Spleen (tissue), 11 donors: ENCODE results near the gene USP5. TPM values are rescaled to one million over a fixed set of nuclear protein-coding genes. Genes with fewer than 3 reads are reported as not detected.
A peak's percentile ranks its signal among the peaks of the same experiment; 100 is the strongest.

Source experiments
- DNase-seq: peaks from one replicate; pipeline ENCODE4 v3.0.0-alpha.2; 2020
- H3K27ac ChIP-seq, 8 donors: fragments of 200-600 bp; sonication (generic) in 7 of 8; 1 replicate in 4 of 8; 2 replicates in 4 of 8; pipeline versions ENCODE4 v1.5.0 to v1.8.0; 2016 to 2021; ENCODE audit warnings: inconsistent platforms in 4 of 8, mild to moderate bottlenecking in 4 of 8, moderate library complexity in 1 of 8
- H3K27me3 ChIP-seq, 7 donors: fragments of 200-600 bp; sonication (generic) in 6 of 7; replicated peaks in 1 of 7; 1 replicate in 4 of 7; 2 replicates in 3 of 7; pipeline versions ENCODE4 v1.5.0 to v1.8.0; 2016 to 2021; ENCODE audit warnings: inconsistent platforms in 3 of 7, mild to moderate bottlenecking in 1 of 7
- H3K36me3 ChIP-seq, 6 donors: fragments of 200-600 bp; sonication (generic) in 5 of 6; 1 replicate in 4 of 6; 2 replicates in 2 of 6; pipeline versions ENCODE4 v1.5.0 to v1.8.0; 2016 to 2021; ENCODE audit warnings: inconsistent platforms in 2 of 6
- H3K4me1 ChIP-seq, 6 donors: fragments of 200-600 bp; sonication (generic) in 5 of 6; 1 replicate in 3 of 6; 2 replicates in 3 of 6; pipeline versions ENCODE4 v1.5.0 to v1.8.0; 2016 to 2021; ENCODE audit warnings: inconsistent platforms in 3 of 6
- H3K4me3 ChIP-seq, 8 donors: fragments of 200-600 bp; sonication (generic) in 7 of 8; 1 replicate in 4 of 8; 2 replicates in 4 of 8; pipeline versions ENCODE4 v1.5.0 to v1.8.0; 2016 to 2021; ENCODE audit warnings: inconsistent platforms in 4 of 8, mild to moderate bottlenecking in 4 of 8, moderate library complexity in 2 of 8
- H3K9me3 ChIP-seq, 8 donors: fragments of 200-600 bp; sonication (generic) in 7 of 8; 1 replicate in 4 of 8; 2 replicates in 4 of 8; pipeline versions ENCODE4 v1.5.0 to v1.8.0; 2016 to 2021; ENCODE audit warnings: inconsistent platforms in 4 of 8
- POLR2A ChIP-seq, 3 donors: fragments of 450-650 bp; IDR thresholded peaks; one replicate each; pipeline ENCODE4 v1.5.1; 2017; ENCODE audit warnings: antibody characterized with exemption in 3 of 3, mild to moderate bottlenecking in 1 of 3
- POLR2AphosphoS5 ChIP-seq, 3 donors: sonication (generic); formaldehyde crosslinking; IDR thresholded peaks; one replicate each; pipeline ENCODE4 v1.5.1; 2017; ENCODE audit warnings: antibody characterized with exemption in 3 of 3
- WGBS, 5 donors: extraction: QIAGEN DNeasy Blood & Tissue Kit in 3 of 5; methylation state at CpG; one replicate each; pipeline versions ENCODE4 v1.1.5 to v1.1.7; 2013 to 2018; 5-methylcytosine and 5-hydroxymethylcytosine counted together
- intact Hi-C: fragments of 100-400 bp; cut with DNase I; formaldehyde crosslinking; loops from one replicate; pipeline ENCODE4 v1.15.0; 2023; ENCODE audit warnings: low total_unique reads
- polyA plus RNA-seq, 3 donors: library from polyadenylated mRNA; stranded (reverse); fragments of 200-250 nt; gene quantifications; one replicate each; pipeline ENCODE4 v1.2.1, GENCODE V29; 2013
- total RNA-seq, 7 donors: library from RNA; depleted of rRNA in 3 of 7; stranded (reverse); fragments of >200 nt in 3 of 7; fragmentation: NEBNext Ultra II Directional in 4 of 7; extraction: Animal tissue kit (Norgen Biotek cat#: 25700) in 4 of 7; gene quantifications; one replicate each; pipeline versions ENCODE4 v1.1.0 to v1.2.1, GENCODE V29; 2016 to 2021
- TF ChIP-seq, protein P1 (sequence below), 11 experiments: fragments of 200-600 bp in 7 of 11; fragments of 450-650 bp in 4 of 11; sonication (generic) in 4 of 11; IDR thresholded peaks in 8 of 11; conservative IDR thresholded peaks in 3 of 11; 1 replicate in 7 of 11; 2 replicates in 4 of 11; pipeline versions ENCODE4 v1.4.0 to v1.8.0; 2016 to 2021; ENCODE audit warnings: antibody characterized with exemption in 11 of 11, inconsistent platforms in 4 of 11, mild to moderate bottlenecking in 1 of 11
- donor health status: healthy with polysubstance abuse.
- donor health status: DM: no; HTN: no; CAD: no; lungs with moderate emphysema.
- donor health status: DM: no; HTN: no; CAD: no.
- donor health status: Bipolar disorder and iron deficiency.
- donor health status: healthy.
- donor health status: DM: no; HTN: no; CAD: no.
- donor health status: DM: yes; HTN: yes; CAD: no.

Gene USP5
- total and polyA plus RNA-seq, 10 donors = 23.1 to 62.4 (median 40.8) TPM

DNA sequence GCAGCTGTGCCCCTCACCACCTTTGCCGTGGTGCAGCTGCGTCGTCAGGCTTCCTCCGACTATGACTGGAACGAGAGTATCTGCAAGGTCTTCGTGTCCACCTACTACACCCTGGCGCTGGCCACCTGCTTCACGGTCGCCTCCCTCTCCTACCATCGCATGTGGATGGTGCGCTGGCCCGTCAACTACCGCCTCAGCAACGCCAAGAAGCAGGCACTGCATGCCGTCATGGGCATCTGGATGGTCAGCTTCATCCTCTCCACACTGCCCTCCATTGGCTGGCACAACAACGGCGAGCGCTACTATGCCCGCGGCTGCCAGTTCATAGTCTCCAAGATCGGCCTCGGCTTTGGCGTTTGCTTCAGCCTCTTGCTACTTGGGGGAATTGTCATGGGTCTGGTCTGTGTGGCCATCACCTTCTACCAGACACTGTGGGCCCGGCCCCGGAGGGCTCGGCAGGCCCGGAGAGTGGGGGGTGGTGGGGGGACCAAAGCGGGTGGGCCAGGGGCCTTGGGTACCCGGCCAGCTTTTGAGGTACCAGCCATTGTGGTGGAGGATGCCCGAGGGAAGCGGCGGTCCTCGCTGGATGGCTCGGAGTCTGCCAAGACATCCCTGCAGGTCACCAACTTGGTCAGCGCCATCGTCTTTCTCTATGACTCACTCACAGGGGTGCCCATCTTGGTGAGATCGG lies 27.7 kb upstream of the USP5 start:
- intact Hi-C loops = loop anchor here (10.0 kb wide), 1 partner anchor 69 kb away; the partner anchor contains the start of gene MLF2
- Histone ChIP-seq H3K27ac (no peak overlapping the region), H3K27me3 (peaks cover 0 to 100% (median 48%) of the 10 kb centered on the region in 7 donors), H3K4me1 (peaks cover 4 to 65% (median 46%) of the 10 kb centered on the region in 6 donors), H3K36me3 (peaks cover 0 to 5% (median 0%) of the 10 kb centered on the region in 6 donors), H3K4me3 (no peak overlapping the region), H3K9me3 (no peaks in the 10 kb centered on the region)
- WGBS, 5 donors = 87 to 95% (median 91%) methylated on average over 28 to 37 of the region's 37 CpGs
- TF ChIP-seq POLR2AphosphoS5 (IDR thresholded peaks at IDR 0.05) (no peak), POLR2A (IDR thresholded peaks at IDR 0.05) (no peak)
- DNase-seq = no peak

DNA sequence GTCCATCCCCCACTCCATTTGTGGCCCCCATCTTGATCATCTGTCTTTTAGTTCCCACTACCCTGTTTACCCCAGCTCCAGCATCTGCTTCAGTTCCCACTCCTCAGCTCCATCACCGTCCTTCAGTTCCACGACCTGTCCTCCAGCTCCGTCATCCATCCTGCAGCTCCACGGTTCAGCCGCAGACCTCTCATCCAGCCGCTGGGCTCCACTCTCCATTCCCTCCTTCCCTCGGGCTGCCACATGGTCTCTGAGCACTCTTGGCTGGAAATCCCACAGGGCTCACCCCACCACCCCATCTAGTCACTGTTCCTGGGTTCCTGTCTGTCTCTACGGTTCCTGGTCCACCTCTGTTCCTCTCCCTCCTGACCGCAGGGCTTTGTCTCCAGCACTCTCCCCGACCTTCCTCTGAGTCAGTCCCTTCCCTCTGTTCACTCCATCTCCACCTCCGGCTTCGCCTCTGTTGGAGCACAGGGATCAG lies 27.0 kb upstream of the USP5 start:
- Histone ChIP-seq H3K9me3 (no peaks in the 10 kb centered on the region), H3K27me3 (peaks cover 0 to 100% (median 54%) of the 10 kb centered on the region in 7 donors), H3K4me3 (no peak overlapping the region), H3K27ac (no peak overlapping the region), H3K4me1 (peaks cover 4 to 66% (median 53%) of the 10 kb centered on the region in 6 donors), H3K36me3 (no peaks in the 10 kb centered on the region)
- intact Hi-C loops = loop anchor here (10.0 kb wide), 1 partner anchor 70 kb away; the partner anchor contains the start of gene MLF2
- 54 to 71% (median 68%) methylated on average over 11 to 12 of the region's 12 CpGs for WGBS, 5 donors
- no peak for TF ChIP-seq POLR2A (IDR thresholded peaks at IDR 0.05)
- TF ChIP-seq, protein P1, sequence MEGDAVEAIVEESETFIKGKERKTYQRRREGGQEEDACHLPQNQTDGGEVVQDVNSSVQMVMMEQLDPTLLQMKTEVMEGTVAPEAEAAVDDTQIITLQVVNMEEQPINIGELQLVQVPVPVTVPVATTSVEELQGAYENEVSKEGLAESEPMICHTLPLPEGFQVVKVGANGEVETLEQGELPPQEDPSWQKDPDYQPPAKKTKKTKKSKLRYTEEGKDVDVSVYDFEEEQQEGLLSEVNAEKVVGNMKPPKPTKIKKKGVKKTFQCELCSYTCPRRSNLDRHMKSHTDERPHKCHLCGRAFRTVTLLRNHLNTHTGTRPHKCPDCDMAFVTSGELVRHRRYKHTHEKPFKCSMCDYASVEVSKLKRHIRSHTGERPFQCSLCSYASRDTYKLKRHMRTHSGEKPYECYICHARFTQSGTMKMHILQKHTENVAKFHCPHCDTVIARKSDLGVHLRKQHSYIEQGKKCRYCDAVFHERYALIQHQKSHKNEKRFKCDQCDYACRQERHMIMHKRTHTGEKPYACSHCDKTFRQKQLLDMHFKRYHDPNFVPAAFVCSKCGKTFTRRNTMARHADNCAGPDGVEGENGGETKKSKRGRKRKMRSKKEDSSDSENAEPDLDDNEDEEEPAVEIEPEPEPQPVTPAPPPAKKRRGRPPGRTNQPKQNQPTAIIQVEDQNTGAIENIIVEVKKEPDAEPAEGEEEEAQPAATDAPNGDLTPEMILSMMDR (IDR thresholded peaks at IDR 0.05 in 8 of 11, conservative IDR thresholded peaks at IDR 0.05 in 3 of 11) = no peak
- TF ChIP-seq POLR2AphosphoS5 (IDR thresholded peaks at IDR 0.05) = no peak
- DNase-seq = no peak

DNA sequence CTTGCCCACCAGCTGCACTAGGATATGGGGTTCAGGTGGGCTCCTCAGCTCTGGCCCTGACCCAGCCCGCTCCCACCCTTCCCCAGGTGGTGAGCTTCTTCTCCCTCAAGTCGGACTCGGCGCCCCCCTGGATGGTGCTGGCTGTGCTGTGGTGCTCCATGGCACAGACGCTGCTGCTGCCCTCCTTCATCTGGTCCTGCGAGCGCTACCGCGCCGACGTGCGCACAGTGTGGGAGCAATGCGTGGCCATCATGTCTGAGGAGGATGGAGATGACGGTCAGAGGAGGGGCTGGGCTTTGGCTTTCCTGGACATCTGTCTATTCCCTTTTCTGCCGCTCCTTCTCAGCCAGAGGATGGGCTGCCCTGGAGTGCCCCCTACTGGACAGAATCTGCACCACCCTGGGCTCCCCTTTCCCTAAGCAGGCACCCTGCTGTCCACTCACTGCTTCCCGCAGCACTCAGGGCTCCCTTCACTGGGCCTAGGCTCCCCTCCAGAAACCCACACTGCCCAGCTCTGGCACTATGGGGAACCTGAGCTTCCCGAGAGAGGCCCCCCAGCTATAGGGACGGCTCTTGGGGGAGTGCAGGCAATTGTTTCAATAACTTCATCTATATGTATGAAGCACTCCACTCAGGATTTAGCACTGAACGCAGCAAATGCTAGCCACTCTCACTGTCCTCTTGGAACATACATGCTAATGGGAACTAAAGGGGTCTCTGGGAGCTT lies 26.4 kb upstream of the USP5 start:
- TF ChIP-seq, protein P1 (IDR thresholded peaks at IDR 0.05 in 8 of 11, conservative IDR thresholded peaks at IDR 0.05 in 3 of 11) = peak; percentile 87 to 98 (median 94)
- TF ChIP-seq POLR2AphosphoS5 (IDR thresholded peaks at IDR 0.05) (peak; percentile 45 to 58 (median 49)), POLR2A (IDR thresholded peaks at IDR 0.05) (no peak)
- no peaks in the 10 kb centered on the region for H3K36me3 ChIP-seq
- peaks cover 4 to 71% (median 58%) of the 10 kb centered on the region in 6 donors for H3K4me1 ChIP-seq
- intact Hi-C loops = loop anchor here (10.0 kb wide), 1 partner anchor 71 kb away; the partner anchor contains the start of gene MLF2
- H3K27ac ChIP-seq = no peak overlapping the region
- H3K9me3 ChIP-seq = no peaks in the 10 kb centered on the region
- peaks cover 0 to 100% (median 55%) of the 10 kb centered on the region in 7 donors for H3K27me3 ChIP-seq
- 6 to 20% (median 17%) methylated on average over 16 to 19 of the region's 19 CpGs for WGBS, 5 donors
- DNase-seq = peak; percentile 93
- H3K4me3 ChIP-seq = peak overlapping the region in 1 of 8 donors; percentile 5

DNA sequence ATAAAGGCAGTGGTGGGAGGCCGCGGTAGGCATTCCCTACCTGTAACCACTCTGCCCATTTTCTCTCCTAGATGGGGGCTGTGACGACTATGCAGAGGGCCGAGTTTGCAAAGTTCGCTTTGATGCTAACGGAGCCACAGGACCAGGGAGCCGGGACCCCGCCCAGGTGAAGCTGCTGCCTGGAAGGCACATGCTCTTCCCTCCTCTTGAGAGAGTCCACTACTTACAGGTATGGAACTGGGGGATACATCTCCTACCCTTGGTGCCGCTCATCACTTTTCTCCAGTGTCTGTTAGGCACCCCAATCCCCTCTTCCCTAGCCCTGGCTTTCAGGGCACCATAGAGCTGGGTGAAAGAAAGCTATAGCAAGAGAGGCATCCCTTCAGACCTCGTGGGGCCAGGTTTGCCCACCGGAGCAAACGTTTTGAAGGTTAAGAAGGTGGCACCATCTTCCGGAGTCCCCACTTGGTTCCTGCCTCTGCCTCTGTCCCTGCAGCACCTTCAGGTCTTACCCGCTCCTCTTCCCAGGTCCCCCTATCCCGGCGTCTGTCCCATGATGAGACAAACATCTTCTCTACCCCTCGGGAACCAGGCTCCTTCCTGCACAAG lies 25.7 kb upstream of the USP5 start:
- DNase-seq = no peak
- peaks cover 4 to 73% (median 59%) of the 10 kb centered on the region in 6 donors for H3K4me1 ChIP-seq
- WGBS, 5 donors = 71 to 86% (median 81%) methylated on average over 17 of the region's 17 CpGs
- intact Hi-C loops = loop anchor here (10.0 kb wide), 1 partner anchor 71 kb away; the partner anchor contains the start of gene MLF2
- no peak overlapping the region for H3K27ac ChIP-seq
- peaks cover 0 to 94% (median 55%) of the 10 kb centered on the region in 7 donors for H3K27me3 ChIP-seq
- no peaks in the 10 kb centered on the region for H3K9me3 ChIP-seq
- TF ChIP-seq, protein P1 (IDR thresholded peaks at IDR 0.05 in 8 of 11, conservative IDR thresholded peaks at IDR 0.05 in 3 of 11) = no peak
- TF ChIP-seq POLR2AphosphoS5 (IDR thresholded peaks at IDR 0.05) (no peak), POLR2A (IDR thresholded peaks at IDR 0.05) (no peak)
- H3K4me3 ChIP-seq = no peak overlapping the region
- H3K36me3 ChIP-seq = no peaks in the 10 kb centered on the region
